ENCODE measurements around the gene GDF15.

The GDF15 gene

GRCh38 chr19:18373892-18374629 is 11.9 kb upstream of the GDF15 start:
- peaks cover 26% of the 10 kb centered on the region for H3K4me1 ChIP-seq (ENCODE audit: control insufficient read depth, insufficient read depth, low read depth, low read length)
- 22% methylated on average over 10 of the region's 17 CpGs for WGBS
- peaks cover 2% of the 10 kb centered on the region for H3K79me1 ChIP-seq (replicated peaks; ENCODE audit: low read length, poor library complexity, severe bottlenecking)
- H2BK120ac ChIP-seq (ENCODE audit: low read depth, low read length): peak overlapping the region; percentile 82
- peak overlapping the region in 1 of 2 experiments; percentile 26 for H3K4me3 ChIP-seq (ENCODE audit: insufficient read depth in 1 of 2, low read depth in 1 of 2, low read length in 2 of 2)
- no peaks in the 10 kb centered on the region for H3K27me3 ChIP-seq (ENCODE audit: control insufficient read depth in 1 of 2, insufficient read depth in 1 of 2, low read length in 2 of 2)
- H3K23ac ChIP-seq (ENCODE audit: low read length in 2 of 2): peak overlapping the region in 1 of 2 experiments; percentile 94
- peak overlapping the region; percentile 98 to 99 for H2BK12ac ChIP-seq (ENCODE audit: low read length in 2 of 2)
- peak overlapping the region; percentile 99 for H4K91ac ChIP-seq (ENCODE audit: low read length)
- H3K14ac ChIP-seq (ENCODE audit: low read length in 2 of 2): peak overlapping the region in 1 of 2 experiments; percentile 96
- peak overlapping the region; percentile 96 for H4K8ac ChIP-seq (ENCODE audit: low read length)
- peak overlapping the region; percentile 96 to 98 for H3K18ac ChIP-seq (ENCODE audit: low read depth in 1 of 2, low read length in 2 of 2)
- H2BK15ac ChIP-seq (ENCODE audit: low read depth, poor library complexity, severe bottlenecking): peak overlapping the region; percentile 83
- H3K9me3 ChIP-seq (ENCODE audit: control insufficient read depth, low read length): no peaks in the 10 kb centered on the region
- H2AK5ac ChIP-seq (ENCODE audit: low read length, severe bottlenecking): peak overlapping the region; percentile 84
- H3K9ac ChIP-seq (ENCODE audit: low read length): peak overlapping the region; percentile 87
- H2AFZ ChIP-seq (ENCODE audit: low read depth, low read length): no peak overlapping the region
- peak overlapping the region; percentile 89 to 99 for H3K4ac ChIP-seq (ENCODE audit: low read depth in 1 of 2, low read length in 2 of 2)
- H3K4me2 ChIP-seq (ENCODE audit: low read length, poor library complexity, severe bottlenecking): no peak overlapping the region
- peak; percentile 99 for DNase-seq
- H2BK5ac ChIP-seq (ENCODE audit: low read depth, low read length, poor library complexity, severe bottlenecking): peak overlapping the region; percentile 98
- peaks cover 0 to 4% of the 10 kb centered on the region in 2 experiments for H3K36me3 ChIP-seq (ENCODE audit: control insufficient read depth in 1 of 2, insufficient read depth in 2 of 2, low read depth in 1 of 2, low read length in 2 of 2)
- peak overlapping the region; percentile 99 for H3K27ac ChIP-seq (ENCODE audit: low read length, poor library complexity, severe bottlenecking)

- no peak overlapping the region for H4K8ac ChIP-seq (ENCODE audit: low read length)
Observed at GRCh38 chr19:18377026-18377425, 8.9 kb upstream of the GDF15 start.

GRCh38 chr19:18379803-18380747 is 5.9 kb upstream of the GDF15 start:
- no peak overlapping the region for H3K4me3 ChIP-seq (ENCODE audit: insufficient read depth in 1 of 2, low read depth in 1 of 2, low read length in 2 of 2)
- H3K4ac ChIP-seq (ENCODE audit: low read depth in 1 of 2, low read length in 2 of 2): peak overlapping the region; percentile 49 to 57
- no peak overlapping the region for H2AFZ ChIP-seq (ENCODE audit: low read depth, low read length)
- H2AK5ac ChIP-seq (ENCODE audit: low read length, severe bottlenecking): peak overlapping the region; percentile 97
- no peak overlapping the region for H3K14ac ChIP-seq (ENCODE audit: low read length in 2 of 2)
- peak overlapping the region; percentile 44 for H2BK120ac ChIP-seq (ENCODE audit: low read depth, low read length)
- peaks cover 31% of the 10 kb centered on the region for H3K4me1 ChIP-seq (ENCODE audit: control insufficient read depth, insufficient read depth, low read depth, low read length)
- peak overlapping the region; percentile 39 for H2BK15ac ChIP-seq (ENCODE audit: low read depth, poor library complexity, severe bottlenecking)
- H3K4me2 ChIP-seq (ENCODE audit: low read length, poor library complexity, severe bottlenecking): no peak overlapping the region
- H4K8ac ChIP-seq (ENCODE audit: low read length): peak overlapping the region; percentile 32
- no peaks in the 10 kb centered on the region for H3K27me3 ChIP-seq (ENCODE audit: control insufficient read depth in 1 of 2, insufficient read depth in 1 of 2, low read length in 2 of 2)
- peak overlapping the region; percentile 86 for H4K91ac ChIP-seq (ENCODE audit: low read length)
- no peak overlapping the region for H3K23ac ChIP-seq (ENCODE audit: low read length in 2 of 2)
- peak; percentile 71 for DNase-seq
- peak overlapping the region; percentile 70 to 92 for H2BK12ac ChIP-seq (ENCODE audit: low read length in 2 of 2)
- peak overlapping the region; percentile 80 for H3K27ac ChIP-seq (ENCODE audit: low read length, poor library complexity, severe bottlenecking)
- no peaks in the 10 kb centered on the region for H3K9me3 ChIP-seq (ENCODE audit: control insufficient read depth, low read length)
- H3K79me1 ChIP-seq (replicated peaks; ENCODE audit: low read length, poor library complexity, severe bottlenecking): no peaks in the 10 kb centered on the region
- WGBS: 76% methylated on average over 20 of the region's 22 CpGs
- H3K36me3 ChIP-seq (ENCODE audit: control insufficient read depth in 1 of 2, insufficient read depth in 2 of 2, low read depth in 1 of 2, low read length in 2 of 2): peaks cover 0 to 2% of the 10 kb centered on the region in 2 experiments
- H3K18ac ChIP-seq (ENCODE audit: low read depth in 1 of 2, low read length in 2 of 2): peak overlapping the region; percentile 64 to 68
- H2BK5ac ChIP-seq (ENCODE audit: low read depth, low read length, poor library complexity, severe bottlenecking): peak overlapping the region; percentile 87
- H3K9ac ChIP-seq (ENCODE audit: low read length): peak overlapping the region; percentile 84

More at GRCh38 chr19:18377026-18377425, 8.9 kb upstream of the GDF15 start:
- Histone ChIP-seq H3K27me3 (ENCODE audit: control insufficient read depth in 1 of 2, insufficient read depth in 1 of 2, low read length in 2 of 2) (no peaks in the 10 kb centered on the region), H2BK12ac (ENCODE audit: low read length in 2 of 2) (no peak overlapping the region), H3K4ac (ENCODE audit: low read depth in 1 of 2, low read length in 2 of 2) (no peak overlapping the region), H4K91ac (ENCODE audit: low read length) (no peak overlapping the region), H3K23ac (ENCODE audit: low read length in 2 of 2) (no peak overlapping the region), H2BK15ac (ENCODE audit: low read depth, poor library complexity, severe bottlenecking) (no peak overlapping the region), H2BK5ac (ENCODE audit: low read depth, low read length, poor library complexity, severe bottlenecking) (peak overlapping the region; percentile 1), H2AFZ (ENCODE audit: low read depth, low read length) (no peak overlapping the region), H3K14ac (ENCODE audit: low read length in 2 of 2) (no peak overlapping the region), H3K4me3 (ENCODE audit: insufficient read depth in 1 of 2, low read depth in 1 of 2, low read length in 2 of 2) (no peak overlapping the region), H3K18ac (ENCODE audit: low read depth in 1 of 2, low read length in 2 of 2) (no peak overlapping the region), H3K4me1 (ENCODE audit: control insufficient read depth, insufficient read depth, low read depth, low read length) (peaks cover 36% of the 10 kb centered on the region), H2AK5ac (ENCODE audit: low read length, severe bottlenecking) (peak overlapping the region; percentile 94), H3K36me3 (ENCODE audit: control insufficient read depth in 1 of 2, insufficient read depth in 2 of 2, low read depth in 1 of 2, low read length in 2 of 2) (no peaks in the 10 kb centered on the region), H2BK120ac (ENCODE audit: low read depth, low read length) (no peak overlapping the region), H3K9ac (ENCODE audit: low read length) (no peak overlapping the region), H3K4me2 (ENCODE audit: low read length, poor library complexity, severe bottlenecking) (no peak overlapping the region), H3K79me1 (replicated peaks; ENCODE audit: low read length, poor library complexity, severe bottlenecking) (peaks cover 2% of the 10 kb centered on the region), H3K27ac (ENCODE audit: low read length, poor library complexity, severe bottlenecking) (peak overlapping the region; percentile 64), H3K9me3 (ENCODE audit: control insufficient read depth, low read length) (no peaks in the 10 kb centered on the region)
- no peak for DNase-seq
- 96% methylated on average over 6 of the region's 6 CpGs for WGBS

All from mesenchymal stem cell (in vitro differentiated cells and primary cell).